Left hindlimb (tissue), 1 donor: ENCODE results near the gene ZNF18.
"Not testable (repeated sequence)": the region's sequence is repeated elsewhere in the genome, so short reads cannot be mapped to it uniquely, and the experiment has no call there.

Source experiments
- DNase-seq: peaks from one replicate; pipeline ENCODE4 v3.0.0-alpha.2; 2018

ZNF18 gene

DNA sequence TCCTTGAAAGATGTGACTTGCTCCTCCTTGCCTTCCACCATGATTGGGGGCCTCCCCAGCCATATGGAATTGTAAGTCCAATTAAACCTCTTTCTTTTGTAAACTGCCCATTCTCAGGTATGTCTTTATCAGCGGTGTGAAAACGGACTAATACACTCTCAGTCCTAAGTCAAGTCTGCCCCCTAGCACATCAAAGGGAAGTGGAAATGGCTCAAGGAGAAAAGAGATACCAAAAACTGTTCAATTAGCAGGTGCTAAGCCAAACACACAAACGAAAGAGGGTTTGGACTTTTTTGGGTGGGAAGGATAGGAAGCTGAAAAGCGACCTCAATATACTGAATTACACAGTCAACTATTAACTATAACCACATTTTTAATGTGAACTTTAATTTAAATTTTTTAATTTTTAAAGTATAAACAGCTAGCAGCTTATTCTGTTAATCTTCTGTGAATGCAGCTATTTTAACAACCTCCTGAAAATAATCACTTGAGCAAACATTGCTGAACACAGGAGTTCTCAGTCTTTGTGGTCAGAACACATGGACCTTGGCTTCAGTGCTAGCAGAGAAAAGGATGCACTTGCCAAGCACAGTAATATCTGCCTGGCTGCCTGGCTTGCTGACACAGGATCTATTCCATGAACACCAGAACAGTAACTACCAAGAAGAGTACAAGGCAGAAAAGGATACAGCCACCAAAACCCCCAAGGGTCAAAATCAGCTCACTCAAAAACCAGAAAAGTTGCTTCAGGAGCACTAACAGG is 10.9 kb downstream of the ZNF18 start:
- no peak for DNase-seq

DNA sequence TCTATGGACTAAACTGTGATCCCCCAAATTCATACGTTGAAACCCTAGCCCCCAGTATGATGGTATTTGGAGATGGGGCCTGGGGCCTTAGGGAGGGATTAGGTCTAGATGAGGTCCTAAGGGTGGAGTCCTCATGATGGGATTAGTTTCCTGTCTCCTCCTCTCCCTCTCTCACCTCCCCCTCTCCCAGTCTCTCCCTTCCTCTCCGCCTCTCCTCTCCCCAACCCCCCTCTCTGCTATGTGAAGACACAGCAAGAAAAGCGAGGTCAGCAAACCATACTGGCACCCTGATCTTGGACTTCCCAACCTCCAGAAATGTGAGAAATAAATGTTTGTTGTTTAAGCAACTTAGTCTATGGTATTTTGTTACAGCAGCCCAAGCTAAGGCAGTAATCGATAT is 15.4 kb downstream of the ZNF18 start:
- DNase-seq, result no peak

DNA sequence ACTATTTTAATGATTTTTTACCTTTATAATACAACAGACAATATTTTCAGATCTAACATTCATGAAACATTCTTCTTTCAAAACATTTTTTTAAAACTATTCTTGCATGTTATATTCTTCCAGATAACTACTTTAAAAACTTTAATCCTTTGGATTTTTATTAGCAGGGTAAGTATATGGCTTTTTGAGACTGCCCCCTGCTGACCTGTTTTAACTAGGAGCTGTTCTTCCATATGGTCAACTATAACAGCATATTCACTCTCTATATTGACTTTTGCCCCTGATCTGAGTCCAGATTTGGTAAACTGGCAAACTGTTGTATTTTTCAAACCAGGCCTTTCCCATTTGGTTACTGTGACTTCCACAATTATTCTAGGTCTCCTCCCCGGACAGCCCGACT is 16.5 kb downstream of the ZNF18 start:
- no peak for DNase-seq

DNA sequence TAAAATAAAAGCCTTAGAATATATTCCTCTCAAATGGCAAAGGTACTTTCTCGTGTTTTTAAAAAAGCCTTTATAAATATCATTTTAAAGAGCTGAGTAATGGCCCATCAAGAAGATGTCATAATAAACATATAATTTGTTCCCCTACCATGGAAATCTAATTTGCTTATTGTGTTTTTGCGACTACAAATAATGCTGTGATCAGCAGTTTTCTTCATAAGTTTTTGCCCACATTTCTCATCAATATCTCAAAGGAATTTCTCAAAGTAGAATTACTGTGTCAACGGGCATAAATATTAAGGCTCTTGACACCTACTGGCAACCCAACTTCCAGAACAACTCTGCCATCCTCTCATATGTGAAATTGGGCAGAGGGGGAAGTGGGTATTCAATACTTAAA is 17.5 kb downstream of the ZNF18 start:
- no peak for DNase-seq

DNA sequence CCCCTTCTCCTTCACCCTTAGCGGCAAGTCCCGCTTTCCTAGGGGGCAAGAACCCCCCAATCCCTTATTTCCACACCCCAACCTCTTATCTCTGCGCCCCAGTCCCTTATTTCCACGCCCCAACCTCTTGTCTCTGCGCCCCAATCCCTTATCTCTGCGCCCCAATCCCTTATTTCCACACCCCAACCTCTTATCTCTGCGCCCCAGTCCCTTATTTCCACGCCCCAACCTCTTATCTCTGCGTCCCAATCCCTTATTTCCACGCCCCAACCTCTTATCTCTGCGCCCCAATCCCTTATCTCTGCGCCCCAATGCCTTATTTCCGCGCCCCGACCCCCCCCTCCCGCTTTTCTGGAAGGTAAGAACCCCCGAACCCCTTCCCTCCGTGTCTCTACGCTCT is 24.5 kb downstream of the ZNF18 start:
- DNase-seq, result not testable (repeated sequence)

DNA sequence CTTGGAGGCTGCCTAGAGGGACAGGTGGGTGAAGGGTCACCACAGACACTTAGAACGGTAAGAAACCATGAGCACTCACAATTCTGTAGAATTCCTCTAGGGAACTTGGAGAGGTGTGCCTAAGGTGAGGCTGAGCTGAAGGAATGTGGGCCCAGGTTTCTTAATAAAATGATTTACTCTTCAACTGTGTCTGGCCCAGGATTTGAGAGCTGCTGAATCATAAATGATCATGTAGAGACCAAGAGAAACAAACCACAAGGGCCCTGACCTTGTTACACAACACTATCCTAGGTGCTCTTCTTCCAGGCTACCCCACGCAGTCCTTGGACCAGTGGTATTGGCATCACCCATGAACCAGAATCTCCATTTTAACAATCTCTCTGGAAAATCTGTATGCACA is 27.7 kb downstream of the ZNF18 start:
- DNase-seq, result no peak

DNA sequence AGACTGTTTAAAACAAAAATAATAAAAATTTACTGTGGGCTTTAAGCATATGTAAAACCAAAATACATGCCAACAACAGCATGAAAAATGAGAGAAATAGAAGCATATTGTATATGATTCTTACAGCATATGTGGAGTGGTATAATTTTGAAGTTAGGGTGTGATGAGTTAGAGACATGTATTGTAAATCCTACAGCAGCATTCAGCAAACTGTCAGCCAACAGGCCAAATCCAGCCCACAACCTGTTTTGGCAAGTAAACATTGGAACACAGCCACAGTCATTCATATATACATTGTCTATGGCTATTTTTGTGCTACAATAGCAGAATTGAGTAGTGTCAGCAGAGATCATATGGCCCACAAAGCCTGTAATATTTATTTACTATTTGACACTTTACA is 42.3 kb downstream of the ZNF18 start:
- DNase-seq, result no peak

DNA sequence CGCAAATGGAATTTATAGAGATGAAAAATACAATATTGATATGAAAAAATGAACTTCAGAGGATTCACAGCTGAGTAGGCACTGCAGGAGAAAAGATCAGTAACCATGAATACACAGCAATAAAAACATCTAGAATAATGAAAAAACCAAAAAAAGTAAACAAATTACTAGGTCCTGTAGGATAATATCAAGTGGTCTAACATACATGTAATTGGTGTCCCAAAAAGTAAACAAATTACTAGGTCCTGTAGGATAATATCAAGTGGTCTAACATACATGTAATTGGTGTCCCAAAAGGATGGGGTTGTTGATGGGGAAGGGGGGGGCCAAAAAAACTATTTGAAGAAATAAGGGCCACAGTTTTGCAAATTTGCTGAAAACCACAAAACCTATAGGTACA is 43.4 kb downstream of the ZNF18 start:
- DNase-seq, result no peak

DNA sequence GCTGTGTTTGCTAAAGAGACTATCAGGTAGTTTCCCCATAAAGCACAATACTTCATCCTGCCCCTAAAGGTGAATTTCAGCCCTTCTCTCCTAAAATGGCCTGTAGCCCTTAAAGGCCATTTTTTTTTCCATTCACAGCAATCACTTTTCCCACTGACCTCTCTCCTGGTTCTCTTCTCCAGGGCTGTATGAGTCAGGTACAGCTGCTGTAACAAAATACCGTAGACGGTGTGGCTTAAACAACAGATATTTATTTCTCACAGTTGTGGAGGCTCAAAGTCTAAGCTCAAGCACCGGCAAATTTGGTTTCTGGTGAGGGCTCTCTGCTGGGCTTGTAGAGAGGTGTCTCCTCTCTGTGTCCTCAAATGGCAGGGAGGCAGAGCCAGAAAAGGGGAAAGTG is 44.7 kb downstream of the ZNF18 start:
- no peak for DNase-seq

DNA sequence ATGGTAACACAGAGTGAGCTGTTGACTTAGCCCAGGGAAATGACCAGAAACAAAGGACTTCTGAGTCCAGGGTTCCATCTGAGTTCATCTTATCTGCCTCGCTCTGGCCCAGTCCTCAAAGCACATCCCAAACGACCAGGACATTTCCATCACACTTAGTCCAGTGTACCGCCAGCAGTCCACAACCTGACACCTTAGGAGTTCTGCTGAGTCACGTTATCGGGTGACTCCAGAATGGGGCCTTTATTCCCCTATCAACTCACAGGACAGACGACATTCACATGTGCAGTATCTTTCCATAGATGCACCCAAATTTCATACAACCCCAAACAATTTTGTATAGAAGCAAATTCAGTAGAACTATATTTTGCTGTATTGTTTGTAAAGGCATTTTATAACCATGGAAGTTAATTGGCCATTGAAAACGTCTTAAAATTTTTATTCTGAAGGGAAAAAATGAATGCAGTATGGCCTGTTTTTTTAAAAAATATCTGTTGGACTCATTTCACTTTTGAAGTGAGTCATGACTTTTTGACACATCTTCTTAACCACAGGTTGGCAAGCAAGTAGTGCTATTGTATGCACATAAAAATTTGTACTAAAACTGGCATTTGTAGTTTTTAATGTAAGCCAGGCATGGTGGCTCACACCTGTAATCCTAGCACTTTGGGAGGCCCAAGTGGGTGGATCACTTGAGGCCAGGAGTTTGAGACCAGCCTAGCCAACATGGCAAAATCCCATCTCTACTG is 46.3 kb downstream of the ZNF18 start:
- no peak for DNase-seq

DNA sequence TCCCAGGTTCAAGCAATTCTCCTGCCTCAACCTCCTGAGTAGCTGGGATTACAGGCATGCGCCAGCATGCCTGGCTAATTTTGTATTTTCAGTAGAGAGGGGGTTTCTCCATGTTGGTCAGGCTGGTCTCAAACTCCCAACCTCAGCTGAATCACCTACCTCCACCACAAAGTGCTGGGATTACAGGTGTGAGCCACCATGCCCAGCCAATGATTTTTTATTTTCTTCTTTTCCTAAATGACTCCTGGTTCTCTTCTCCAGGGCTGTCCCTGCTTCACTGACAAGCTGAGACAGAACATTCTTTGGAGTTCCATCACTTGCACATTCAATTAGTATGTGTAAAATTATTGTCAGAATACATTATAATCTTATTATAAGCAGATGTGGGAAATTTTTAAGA is 47.7 kb downstream of the ZNF18 start:
- not testable (repeated sequence) for DNase-seq

DNA sequence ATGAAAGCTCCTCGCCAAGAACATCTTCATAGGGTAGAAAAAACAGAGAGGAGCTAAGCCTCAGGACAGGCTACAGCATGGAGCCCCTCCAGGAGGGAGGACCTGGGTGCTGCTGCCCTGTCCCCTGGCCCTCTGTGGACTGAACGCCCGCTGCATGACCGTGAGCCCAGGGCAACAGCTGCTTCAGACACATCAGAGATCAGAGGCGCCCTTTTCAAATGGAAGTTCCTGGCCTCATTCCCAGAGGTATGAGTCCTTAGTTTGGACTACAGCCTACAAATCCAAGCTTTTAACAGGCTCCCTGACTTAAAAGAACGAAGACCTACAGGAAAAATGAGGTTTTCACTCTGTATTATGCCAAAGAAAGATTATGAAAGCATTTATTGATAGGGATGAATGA is 48.5 kb downstream of the ZNF18 start:
- DNase-seq, result no peak

DNA sequence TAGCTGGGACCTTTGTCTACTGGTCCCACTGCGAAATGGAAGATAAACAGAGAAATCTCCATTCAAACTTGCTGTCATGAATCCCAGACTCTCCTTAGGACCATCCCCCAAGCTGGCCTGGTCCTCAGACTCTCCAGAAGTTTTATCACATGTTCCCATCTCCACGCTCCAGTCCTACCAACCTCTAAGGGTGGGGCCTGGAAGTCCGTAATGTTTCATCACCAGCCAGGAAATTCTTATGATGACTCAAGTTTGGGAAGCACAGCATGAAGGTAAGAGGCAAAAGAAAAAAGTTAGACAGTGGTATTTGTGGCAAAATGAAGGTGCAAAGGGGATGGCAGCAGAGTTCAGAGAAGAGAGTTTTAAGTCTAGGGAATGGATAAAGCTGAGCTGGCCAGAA is 52.7 kb downstream of the ZNF18 start:
- DNase-seq, result no peak

DNA sequence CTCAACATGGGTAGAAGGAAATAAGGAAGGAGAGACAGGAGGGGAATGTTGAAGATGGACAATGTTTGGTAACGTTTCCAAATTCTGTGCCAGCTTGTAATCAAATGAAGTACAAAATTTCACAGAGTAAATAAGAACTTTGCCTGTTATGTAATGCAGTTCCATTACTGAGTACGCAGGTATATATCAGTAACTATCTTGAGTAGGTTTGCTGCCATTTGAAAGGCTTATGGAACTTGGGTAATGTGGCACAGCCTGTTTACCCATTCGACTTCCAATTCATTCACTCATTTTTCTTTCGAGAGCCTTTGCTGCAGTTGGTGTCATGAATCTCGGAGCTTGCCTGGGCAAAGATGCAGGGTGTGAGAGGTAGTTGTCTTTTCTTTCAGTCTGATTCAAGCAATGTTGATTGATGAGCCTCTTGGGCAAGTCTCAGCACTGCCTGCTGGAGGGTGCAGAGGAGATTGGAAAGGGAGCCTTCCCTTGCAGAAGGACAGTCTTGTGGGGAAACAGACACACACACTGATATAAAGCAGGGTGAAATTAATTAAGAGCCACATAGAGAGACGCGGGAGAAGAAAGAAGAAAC is 53.4 kb downstream of the ZNF18 start:
- no peak for DNase-seq

DNA sequence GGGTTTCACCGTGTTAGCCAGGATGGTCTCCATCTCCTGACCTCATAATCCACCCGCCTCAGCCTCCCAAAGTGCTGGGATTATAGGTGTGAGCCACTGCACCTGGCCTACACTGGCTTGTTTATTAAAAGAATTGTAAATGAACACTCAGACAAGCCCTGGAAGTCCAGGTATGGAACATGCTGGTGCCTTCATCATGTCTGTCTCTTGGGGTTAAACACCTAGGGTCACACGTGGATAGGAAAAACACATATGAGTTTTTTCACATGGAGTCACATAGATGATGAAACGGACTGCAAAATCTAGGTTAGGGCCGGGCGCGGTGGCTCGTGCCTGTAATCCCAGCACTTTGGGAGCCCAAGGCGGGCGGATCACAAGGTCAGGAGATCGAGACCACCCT is 54.2 kb downstream of the ZNF18 start:
- not testable (repeated sequence) for DNase-seq

DNA sequence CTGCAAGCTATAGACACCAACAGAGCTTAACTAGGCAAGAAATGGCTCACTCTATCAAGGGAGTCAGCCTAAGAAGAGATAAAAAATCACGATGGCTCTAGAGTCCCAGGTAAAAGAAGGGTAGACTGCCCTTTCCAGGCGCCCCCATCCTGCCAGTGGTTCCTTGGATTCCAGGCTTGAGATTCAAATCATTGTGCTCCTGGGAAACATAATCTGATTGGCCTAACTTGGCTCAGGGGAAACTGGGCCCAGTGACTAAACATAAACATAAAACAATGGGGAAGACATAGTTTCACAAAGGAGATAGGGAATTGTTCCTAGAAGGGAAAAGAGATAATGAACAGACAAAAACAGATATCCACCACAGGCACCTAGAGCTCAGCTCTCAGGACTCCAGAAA is 56.4 kb downstream of the ZNF18 start:
- no peak for DNase-seq

DNA sequence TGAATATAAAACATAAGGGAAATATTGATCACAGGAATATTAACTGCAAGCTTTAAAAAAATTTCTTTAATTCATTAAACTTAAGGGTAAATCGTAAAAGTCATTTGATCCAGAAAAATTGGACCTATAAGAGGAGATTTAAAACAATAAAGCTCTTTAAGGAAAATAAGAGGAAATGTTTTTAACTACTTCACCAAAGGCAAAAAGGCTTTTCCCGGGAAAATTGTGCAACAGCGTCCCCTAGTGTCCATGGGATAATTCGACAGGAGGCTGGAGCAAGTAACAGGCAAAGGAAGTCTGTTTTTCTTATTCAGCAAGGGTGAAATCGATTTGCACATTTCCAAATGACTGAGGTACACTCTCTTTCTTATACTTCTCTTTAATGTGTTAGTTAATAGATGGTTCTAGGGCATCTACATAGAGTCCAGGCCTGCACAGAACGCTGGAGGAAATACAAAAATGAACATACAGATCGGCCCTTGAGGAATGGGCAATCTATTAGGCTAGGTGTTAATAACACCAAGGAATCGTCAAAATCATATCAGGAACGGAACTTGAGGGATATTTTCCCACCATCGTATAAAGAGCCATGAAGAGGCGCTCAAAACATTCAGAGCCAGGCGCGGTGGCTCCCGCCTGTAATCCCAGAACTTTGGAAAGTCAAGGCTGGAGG is 61.4 kb downstream of the ZNF18 start:
- peak; percentile 65 for DNase-seq

DNA sequence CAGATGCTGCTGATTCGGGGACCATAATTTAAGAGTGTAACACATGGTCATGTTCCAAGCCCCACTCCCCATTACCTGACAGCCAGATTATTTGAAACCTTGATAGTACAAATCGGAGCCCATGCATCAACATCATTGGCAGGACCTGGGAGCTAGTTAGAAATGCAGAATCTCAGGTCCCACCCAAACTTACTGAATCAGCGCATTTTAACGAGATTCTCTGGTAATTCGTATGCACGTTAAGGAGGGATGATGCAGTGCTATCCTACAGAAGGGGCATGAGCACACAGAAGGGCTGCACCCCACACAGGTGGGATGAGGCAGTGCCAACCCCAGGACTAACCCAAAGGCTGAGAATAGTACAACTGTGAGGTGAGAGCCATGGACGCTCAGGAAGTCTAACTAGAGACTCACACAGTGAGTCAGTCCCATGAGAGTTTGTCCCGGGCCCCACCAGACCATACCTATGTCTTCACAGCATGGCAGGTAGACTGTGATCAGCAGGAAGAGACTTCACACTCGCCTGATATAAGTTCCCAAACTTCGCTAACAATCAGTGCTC is 64.9 kb downstream of the ZNF18 start:
- no peak for DNase-seq

DNA sequence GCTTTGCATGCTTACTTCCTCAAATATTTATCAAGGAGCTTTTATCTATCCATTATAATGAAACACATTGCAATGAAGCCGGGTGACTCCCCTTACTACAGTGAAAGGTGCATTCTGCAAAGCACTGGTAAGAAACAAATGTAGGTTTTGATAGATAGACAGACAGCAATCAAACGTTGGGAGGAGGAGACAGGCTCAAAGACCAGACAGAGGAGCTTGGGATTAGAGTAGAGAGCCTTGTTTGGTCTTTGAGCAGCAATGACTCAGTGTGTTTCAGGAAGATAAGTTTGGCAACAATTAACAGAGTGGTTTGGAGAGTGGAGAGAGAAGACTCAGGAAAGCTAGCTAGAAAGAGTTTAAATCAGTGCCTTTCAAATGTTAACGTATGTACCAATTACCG is 68.8 kb downstream of the ZNF18 start:
- no peak for DNase-seq
